A673 (cell line): ENCODE results near the gene ZNF76.

Source experiments
- CTCF ChIP-seq: fragments of 300-800, 200-600 bp; sonication (generic); conservative IDR thresholded peaks from 2 replicates; pipeline ENCODE4 v1.5.1; 2017; ENCODE audit warnings: low read depth, mild to moderate bottlenecking, antibody characterized with exemption, low read length, moderate library complexity, mixed read lengths
- EZH2 ChIP-seq: fragments of 200-600 bp; sonication (generic); IDR thresholded peaks from 2 replicates; pipeline ENCODE4 v1.6.1; 2017; ENCODE audit warnings: borderline replicate concordance, low read depth, mild to moderate bottlenecking, mixed read lengths, antibody characterized with exemption, low read length; ENCODE audit not compliant: poor library complexity, severe bottlenecking

DNA sequence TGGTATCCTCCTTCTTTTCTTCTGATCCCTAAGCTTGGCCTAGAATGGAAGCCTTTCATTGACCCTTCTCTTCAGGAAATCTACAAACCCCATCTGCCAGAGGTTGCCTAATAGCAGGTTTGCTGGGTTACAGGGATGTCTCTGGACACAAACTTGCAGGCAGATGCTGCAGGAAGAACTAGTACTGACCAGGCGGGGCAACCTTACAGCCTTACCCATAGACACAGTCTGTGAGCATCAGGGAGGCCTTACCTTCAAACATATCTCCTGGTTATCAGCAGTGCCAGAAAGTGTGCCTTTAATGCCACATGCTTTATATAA is 43.2 kb upstream of the ZNF76 start:
- TF ChIP-seq CTCF, result no peak
- TF ChIP-seq EZH2, result no peak
